Gastrocnemius medialis (tissue), 4 donors: ENCODE measurements around the gene TPCN1.

Experiments
- CTCF ChIP-seq, 5 experiments: fragments of 450-650 bp in 3 of 5; fragments of 200-600 bp in 2 of 5; sonication (generic) in 2 of 5; IDR thresholded peaks in 4 of 5; conservative IDR thresholded peaks in 1 of 5; 1 replicate in 4 of 5; 2 replicates in 1 of 5; pipeline ENCODE4 v1.5.1; 2016 to 2019; ENCODE audit warnings: antibody characterized with exemption in 5 of 5, mild to moderate bottlenecking in 3 of 5, moderate library complexity in 3 of 5
- POLR2A ChIP-seq, 2 donors: fragments of 450-650 bp; IDR thresholded peaks; one replicate each; pipeline ENCODE4 v1.6.1; 2017; ENCODE audit warnings: antibody characterized with exemption in 2 of 2, mild to moderate bottlenecking in 2 of 2, moderate library complexity in 2 of 2

DNA sequence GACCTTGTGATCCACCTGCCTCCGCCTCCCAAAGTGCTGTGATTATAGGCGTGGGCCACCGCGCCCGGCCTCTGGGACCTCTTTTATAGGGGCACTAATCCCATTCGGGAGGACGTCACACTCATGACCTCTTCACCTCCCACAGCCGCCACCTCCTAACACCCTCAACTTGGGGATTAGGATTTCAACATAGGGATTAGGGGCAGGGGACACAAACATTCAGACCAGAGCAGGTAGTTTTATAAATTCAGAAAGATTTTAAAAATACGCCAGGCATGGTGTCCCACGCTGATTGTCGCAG, 49.4 kb downstream of the TPCN1 start:
- TF ChIP-seq CTCF (IDR thresholded peaks at IDR 0.05 in 4 of 5, conservative IDR thresholded peaks at IDR 0.05 in 1 of 5) = no peak
- TF ChIP-seq POLR2A (IDR thresholded peaks at IDR 0.05) = no peak
